GM12873 (cell line): Measurements from ENCODE around the gene KIAA1328.

ENCODE experiments used
- CTCF ChIP-seq: IDR thresholded peaks from 2 replicates; pipeline ENCODE4 v1.5.1; 2012; ENCODE audit warnings: low read depth, mild to moderate bottlenecking, moderate library complexity, low read length, control low read depth; ENCODE audit not compliant: insufficient read depth; ENCODE audit errors: missing control alignments

Gene KIAA1328

GRCh38 chr18:37182340-37183135 is 353.6 kb downstream of the KIAA1328 start:
- no peak for TF ChIP-seq CTCF

- TF ChIP-seq CTCF, result no peak
Observed at GRCh38 chr18:37184209-37184868, 355.4 kb downstream of the KIAA1328 start.

- TF ChIP-seq CTCF, result no peak
Observed at GRCh38 chr18:37188016-37188791, 359.3 kb downstream of the KIAA1328 start.

- no peak for TF ChIP-seq CTCF
Observed at GRCh38 chr18:37199741-37200140, 370.8 kb downstream of the KIAA1328 start.

- TF ChIP-seq CTCF, result no peak
Observed at GRCh38 chr18:37207343-37207742, 378.4 kb downstream of the KIAA1328 start.

GRCh38 chr18:37210781-37211180 is 381.9 kb downstream of the KIAA1328 start:
- no peak for TF ChIP-seq CTCF
